GM21717 (cell line): Measurements from ENCODE around the gene CPXM2.

Experiments used
- ATAC-seq: cut with Tn5 transposase; IDR thresholded peaks from one replicate; pipeline ENCODE4 v1.9.1; 2021; ENCODE audit warnings: mild to moderate bottlenecking, moderate library complexity; ENCODE audit not compliant: unreplicated experiment

Gene CPXM2

DNA sequence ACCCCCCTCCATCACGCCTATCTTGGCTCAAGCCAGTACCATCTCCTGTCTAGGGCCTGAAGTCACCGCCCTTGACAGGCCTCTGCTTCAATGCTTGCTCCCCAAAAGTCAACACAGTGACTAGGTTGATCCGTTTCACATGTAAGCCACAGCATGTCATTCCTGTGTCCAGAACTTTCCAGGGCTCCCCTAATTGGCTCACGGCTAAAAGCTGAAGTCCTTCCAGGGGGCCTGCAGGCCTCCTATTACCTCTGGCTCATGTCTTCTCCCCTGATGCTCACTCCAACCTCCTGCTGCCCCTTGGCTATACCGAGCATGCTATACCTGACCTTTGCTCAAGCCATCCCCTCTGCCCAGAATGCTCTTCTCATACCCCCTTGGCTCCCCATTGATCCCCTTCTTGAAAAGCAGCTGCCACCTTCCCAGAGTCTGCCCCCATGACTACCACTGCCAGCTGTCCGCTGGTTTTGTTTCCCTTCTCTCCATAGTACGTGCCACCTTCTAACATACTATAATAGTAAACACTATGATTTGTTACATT is 39.1 kb downstream of the CPXM2 start:
- no peak for ATAC-seq

DNA sequence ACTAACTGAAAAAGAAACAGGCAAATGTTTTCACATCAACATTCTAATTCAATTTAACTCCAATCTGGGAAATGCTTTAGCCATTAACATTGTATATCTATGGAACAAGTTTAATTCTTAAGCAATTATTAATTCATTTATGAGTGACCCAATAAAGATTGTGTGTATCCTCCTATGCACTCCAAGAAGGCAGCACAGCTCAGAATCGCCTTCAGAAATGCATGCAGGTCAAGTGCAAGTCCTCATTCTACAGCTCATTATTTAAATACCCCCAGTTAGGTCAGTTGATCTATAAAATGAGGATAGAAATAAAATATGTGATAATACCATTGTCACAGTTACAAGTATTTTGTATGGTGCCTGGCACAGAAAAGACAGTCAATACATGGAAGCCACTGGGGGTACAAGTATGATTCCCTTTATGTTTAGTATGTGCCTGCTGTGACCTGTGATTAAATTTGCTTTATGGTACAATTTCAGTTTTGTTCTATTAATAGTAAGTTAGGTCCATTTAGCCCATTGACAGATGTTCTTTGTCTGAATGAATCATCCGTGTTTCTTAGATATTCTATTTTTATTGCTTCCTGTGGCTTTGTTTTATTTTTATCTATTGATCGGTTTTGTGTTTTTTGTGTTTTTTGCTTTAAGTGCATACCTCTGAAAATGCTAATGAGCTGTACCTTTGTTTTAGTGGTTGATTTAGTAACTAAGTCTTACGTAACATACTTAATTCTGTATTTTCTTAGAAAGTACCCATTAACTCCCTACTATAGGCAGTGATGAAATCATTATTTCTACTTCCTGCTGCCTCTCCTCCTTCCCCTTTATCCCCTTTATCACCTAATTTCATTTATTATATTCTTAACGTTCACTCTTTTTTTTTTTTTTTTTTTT is 42.8 kb downstream of the CPXM2 start:
- peak; percentile 70 for ATAC-seq

DNA sequence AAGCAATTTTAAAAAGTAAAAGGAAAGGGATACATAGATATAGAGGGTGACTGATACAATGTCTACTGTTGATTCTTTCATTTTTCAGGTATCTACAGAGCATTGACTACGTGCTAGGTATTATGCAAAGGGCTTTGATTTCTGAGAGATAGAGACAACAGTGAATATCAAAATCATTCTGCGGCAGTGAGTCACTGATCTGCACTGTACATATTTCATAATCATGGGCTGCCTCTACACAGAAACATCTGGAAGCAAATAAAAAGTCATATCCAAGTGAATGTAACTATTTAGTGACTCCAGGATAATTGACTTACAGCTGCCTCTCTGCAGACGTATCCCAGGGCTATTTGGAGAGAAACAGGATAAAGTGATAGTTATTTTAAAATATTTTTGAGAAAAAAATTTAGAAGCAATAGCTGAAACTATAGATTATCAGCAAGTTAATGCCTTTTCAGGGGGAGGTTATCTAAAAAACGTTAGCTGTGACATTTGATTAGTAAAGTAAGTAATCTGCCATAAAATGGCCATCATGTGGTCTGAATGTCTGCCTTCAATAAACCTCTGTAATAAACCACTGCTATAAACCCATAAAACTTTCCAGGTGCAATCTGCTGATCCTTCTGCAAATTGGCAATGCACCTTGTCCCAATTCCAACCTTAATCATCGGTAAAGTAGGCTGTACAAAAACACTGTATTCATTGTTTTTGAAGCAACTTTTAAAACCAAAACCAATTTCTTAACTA is 43.7 kb downstream of the CPXM2 start:
- ATAC-seq = no peak

DNA sequence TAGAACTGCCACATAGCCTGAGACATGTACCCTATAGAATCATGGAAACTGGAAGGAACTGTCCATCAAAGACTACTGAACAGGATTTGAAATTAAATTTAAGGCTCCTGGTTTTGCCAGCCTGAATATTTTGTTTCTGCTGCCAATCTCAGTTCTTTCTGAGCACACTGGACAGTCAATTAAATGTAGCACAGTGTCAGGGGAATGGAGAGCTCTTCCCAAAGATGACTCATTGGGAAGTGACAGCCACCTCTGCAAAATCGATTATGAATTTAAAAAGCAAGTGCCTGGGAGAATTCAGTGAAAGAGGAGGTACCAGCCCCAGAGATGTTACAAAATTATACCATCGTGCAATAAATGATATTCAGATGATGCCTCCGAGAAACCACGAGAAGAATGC is 47.8 kb downstream of the CPXM2 start:
- ATAC-seq = no peak

DNA sequence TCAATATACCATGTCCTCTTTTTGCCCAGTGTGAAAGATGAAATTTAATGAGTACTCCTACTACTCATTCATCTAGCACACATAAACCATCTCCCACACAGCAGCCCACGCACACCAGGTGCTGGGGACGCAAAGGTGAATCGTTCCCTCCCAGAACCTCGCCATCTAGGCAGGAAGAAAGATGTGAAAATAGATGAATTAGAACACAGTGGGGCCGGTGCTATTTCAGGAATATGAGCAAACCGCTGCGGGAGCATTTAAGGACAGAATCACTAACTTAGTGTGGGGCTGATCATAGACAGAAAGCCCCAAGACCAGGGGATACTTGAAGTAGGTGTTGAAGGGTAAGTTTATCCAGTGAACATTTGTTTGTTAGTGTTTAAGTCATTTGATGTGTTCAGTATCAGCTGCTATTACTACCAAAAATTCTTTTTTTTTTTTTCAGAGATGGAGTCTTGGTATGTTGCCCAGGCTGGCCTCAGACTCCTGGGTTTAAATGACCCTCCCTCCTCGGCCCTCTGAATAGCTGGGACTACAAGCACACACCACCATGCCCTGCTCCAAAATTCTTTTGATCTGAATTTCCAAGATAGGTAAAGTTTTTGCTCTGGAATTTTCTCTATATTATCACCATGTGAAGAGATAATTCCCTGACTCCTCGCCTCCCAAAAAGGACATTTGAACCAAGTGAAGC is 48.8 kb downstream of the CPXM2 start:
- no peak for ATAC-seq

DNA sequence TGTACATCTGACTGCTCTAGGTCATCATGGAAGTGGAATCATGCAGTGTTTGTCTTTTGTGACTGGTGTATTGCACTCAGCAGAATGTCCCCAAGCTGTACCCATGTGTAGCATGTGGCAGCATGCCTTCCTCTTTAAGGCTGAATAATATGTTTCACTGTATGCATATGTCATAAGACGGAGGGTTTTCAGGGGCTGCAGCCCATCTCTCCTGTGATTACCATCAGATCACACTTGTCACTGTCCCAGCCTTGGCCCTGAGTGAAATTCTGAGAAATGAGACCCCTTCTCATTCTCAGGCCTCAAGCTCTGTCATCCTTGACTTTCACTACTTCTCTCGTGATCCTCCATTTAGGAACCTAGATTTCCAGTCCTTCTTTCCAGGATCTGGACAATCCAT is 50.0 kb downstream of the CPXM2 start:
- ATAC-seq = no peak

DNA sequence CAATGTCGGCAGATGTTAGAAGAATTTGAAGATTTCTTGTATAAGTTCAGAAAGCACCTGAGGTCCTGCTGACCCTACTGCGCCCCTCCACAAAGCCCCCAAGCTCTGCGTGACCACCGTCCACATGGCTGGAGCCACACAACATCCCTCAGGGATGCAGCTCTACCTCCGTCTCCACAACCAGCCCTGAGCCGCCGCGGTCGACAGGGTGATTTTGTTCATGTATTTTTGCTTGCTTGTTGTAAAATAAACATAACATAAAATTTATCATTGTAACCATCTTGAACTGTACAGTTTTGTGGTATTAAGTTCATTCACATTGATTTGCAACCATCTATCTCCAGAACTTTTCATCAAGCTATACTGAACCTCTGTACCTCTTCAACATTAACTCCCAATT is 50.5 kb downstream of the CPXM2 start:
- no peak for ATAC-seq

DNA sequence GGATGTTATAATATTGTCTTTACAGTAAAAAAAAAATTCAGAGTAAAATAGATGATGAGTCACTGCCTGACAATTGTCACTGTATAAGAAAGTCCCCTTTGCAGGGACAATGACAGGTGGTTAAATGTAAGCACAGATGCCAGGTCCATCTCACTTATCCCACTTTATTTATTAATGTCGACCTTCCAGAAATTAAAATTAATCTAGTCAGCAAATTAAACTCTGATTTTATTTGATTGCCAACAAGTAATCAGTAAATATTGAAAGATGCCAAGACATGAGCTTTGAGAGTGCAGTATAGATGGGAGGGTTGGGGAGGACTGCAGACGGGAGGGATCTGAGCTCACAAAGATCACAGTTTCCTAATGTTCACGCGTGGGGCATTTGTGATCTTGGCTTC is 50.9 kb downstream of the CPXM2 start:
- no peak for ATAC-seq

DNA sequence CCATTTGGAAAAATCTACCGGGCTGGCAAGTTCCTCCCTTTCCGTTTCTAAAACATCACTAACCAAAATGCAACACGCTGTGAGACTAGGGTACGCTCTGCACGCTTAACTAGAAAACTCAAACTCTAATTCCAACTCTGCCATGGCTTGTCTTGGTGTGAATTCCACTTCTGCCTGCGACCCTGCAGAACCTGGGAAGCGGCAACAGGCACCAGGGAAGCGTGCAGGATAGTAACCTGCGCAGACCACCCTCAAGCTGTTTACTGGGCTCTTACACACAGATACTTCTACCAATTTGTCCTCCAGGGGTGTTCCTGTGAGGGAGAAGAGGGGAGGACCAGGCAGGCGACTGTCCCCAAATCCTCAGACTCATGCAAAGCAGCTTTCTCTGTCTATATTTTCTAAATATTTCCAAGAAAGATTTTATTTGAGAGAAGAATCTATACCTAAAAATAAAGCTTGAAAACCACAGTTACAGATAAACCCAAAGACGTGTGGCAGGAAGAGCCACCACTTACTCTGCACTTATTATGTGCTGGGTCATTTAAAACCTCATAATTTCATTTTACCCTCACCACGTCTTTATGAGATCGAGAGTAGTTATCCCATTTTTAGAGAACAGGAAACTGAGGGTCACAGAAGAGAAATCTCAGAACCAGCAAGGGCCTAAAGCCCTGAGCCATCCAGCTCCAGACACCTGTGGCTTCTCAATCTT is 52.9 kb downstream of the CPXM2 start:
- ATAC-seq = no peak

DNA sequence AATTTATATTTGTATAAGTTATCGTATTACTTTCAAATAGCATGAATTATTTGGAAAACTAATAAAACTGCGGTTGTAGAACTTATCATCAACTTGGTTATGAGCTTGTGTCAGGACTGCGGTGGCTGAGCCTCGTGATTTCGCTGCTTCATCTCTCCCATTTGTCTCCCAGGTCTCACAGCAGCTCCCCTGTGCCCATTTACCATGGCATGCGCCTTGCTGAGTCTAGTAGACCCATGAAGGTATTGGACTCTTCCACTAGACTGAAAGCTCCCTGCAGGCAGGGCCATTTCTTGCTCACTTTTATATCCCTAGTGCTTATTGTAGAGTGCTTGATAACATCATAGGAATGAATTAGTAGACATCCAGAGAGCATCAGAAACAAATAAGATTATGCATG is 53.9 kb downstream of the CPXM2 start:
- ATAC-seq = no peak

DNA sequence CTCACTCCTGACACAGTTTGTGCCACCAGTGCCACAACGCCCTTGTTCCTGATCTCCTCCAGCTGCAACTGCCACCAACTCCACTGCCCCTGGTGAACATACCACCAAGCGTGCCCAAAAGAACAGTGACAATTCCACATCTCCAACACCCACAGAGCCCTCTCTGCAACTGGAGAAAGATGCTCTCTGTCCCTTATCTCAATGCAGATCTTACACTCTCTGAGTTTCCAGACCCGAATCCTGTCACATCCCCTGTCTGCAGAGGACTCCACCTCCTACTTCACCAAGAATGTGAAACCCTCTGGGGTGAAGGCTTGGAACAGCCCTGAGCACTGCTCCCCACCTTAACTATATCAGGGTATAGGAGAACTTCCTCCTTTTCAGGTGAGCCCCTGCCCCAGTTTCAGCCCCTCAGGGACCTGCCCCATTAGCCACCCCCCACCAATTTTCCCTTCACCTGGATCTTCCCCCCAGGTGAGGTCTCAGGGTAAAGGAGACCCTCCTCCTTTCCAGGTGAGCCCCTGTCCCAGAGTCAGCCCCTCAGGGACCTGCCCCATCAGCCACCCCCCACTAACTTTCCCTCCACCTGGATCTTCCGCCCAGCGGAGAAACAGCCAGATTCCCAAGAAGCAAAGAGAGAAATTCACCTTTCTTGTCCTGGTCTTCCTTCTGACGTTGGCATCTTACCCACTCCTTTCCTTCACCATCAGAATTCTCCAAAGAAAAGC is 55.0 kb downstream of the CPXM2 start:
- ATAC-seq = no peak

DNA sequence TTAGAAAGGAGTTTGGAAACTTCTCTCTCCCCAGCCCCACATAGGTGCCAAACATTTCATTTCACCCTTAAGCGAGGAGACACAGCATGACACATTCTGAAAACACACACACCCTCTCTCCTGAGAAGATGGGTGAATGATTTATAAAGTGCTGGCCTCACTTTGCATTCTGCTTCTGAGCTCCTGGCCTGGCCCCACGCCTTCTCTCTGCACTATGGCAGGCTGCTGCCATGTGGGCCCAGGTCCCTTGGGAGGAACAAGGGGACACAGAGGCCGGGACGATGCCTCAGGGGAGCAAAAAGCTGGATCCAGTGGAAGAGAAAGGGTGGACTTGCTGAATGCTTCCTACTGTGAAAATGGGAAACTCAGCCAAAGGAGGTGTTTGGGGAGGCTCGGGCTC is 56.0 kb downstream of the CPXM2 start:
- ATAC-seq = peak; percentile 70

DNA sequence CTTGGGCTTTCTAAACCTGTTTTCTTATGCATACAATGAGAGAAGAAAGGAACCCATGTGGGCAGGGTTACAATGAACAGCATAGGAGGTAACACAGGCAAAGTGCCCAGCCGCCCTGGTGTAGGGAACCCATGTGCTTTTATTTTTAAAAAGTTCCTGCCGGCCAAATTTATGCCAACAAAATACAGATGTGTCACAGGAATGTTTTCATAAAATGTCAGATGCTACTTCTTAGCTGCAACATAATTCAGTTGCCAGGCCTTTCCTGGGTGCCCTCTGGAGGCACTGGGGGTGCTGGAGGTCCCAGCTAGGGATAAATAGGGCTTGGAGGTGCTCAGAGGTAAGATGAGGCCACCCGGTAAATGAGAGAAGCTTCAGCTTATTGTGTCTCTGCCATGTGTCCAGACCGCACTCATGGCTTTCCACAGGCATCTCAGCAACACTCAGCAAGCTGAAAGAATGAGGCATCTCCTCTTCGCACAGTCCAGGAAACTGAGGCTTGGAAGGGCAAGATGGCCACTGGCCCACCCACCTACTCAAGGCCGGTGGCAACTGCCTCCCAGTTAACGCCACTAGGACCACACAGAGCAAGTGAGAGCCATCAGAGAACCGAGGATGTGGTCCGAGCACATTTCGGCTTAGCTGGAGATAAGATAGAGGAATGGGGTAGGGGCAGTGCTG is 58.3 kb downstream of the CPXM2 start:
- no peak for ATAC-seq

DNA sequence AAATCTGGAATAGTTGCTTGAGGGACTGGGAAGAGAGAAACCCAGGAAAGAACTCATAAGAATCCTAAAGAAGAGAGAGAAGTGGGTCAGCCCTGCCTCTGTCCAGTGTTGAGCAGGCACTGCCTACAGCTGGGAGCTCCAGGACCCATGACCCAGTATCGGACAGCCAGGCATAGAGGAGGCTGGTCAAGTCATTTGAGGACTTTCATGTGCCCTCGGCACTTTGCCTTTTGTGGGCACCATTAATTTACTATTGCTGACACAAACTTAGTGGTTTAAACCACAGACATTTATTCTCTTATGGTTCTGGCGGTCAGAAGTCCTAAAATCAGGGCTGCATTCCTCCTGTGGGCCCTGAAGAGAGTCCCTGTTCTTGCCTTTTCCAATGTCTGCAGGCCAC is 60.3 kb downstream of the CPXM2 start:
- no peak for ATAC-seq

DNA sequence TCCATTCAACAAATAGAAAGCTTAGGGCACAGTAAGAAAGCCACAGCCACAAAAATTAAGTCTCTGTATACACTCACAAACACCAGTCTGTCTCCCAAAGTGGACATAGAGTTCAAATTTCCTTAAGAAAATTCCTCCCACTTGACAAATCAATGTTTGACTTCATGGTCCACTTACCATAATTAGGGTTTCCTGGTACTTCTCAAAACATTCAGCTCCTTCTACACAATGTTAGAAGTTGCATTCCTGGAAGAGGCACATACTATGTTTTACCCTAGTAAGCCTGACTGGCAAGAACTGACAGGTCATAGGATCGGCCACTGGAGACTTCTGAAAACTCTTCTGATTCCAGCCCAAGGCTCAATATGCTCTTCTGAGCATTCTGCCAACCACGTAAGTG is 70.5 kb downstream of the CPXM2 start:
- ATAC-seq = no peak

DNA sequence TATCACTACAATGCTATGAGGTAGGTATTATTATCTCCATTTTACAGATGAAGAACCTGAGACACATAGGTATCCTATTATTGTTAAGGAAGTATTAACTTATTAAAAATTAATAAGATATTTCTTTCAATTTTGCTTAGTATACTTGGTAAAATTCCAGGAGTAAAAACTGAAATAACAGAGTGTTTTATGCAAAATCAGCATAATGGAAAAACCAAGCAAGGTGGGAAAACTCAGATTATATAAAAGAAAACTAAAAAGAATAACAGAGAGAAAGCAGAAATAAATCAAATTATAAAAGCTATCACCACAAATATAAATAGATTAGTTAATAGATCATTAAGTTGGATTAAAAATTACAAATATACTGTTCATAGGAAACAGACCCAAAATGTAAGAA is 82.0 kb downstream of the CPXM2 start:
- no peak for ATAC-seq

DNA sequence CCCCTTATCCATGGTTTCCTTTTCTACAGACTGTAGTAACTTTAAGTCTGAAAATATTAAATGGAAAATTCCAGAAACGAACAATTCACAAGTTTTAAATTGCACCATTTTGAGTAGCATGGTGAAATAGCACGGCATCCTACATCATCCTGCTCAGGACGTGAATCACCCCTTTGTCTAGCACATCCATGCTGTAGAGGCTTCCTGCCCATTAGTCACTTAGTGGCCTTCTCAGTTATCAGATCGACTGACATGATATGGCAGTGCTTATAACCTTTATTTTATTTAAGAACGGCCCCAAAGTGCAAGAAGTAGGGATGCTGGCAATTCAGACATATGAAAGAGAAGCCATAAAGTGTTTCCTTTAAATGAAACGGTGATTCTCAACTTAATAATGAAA is 82.7 kb downstream of the CPXM2 start:
- no peak for ATAC-seq

DNA sequence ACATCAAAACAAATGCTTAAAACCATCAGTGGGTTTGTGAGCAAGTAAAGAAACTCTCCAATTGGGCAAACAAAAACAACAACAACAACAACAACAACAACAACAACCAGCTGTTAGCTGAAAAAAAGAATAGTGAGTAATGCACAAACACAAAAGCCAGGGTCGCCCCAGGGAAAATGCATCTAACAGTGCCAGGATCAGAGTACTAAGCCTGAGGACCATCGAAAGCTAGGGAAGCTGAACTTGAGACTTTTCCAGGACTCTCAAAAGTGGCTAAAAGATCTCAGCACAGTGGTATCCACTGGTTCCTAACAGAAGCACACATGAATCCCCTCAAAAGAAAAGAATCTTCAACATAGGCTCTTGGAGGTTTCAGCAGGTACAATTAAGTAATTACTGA is 83.3 kb downstream of the CPXM2 start:
- no peak for ATAC-seq

DNA sequence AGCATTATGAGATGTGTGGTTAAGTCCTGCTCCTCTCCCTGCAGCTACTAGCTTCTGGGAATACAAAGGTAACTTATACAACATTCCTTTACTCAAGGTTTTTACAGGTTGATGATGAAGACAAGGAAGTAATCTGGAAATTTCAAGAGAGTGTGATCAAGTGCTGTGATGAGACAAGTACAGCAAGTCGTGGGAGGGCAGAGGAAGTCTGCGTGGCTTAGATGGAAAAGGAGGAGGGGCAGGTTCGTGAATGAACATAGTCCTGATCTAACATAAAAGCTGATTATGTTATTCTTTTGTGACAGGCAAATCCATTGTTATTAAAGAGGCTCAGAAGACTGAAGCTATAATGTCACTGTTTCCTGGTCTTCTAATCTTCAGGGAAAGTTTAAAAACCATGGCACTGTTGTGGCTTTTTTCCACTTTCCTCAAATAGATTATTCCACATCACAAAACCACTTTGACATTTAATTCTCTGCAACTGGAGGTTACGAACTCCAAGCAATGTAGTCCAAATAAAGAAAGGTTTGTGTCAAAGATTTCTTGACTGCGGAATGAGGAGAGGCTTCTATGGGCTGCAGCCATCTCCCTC is 84.1 kb downstream of the CPXM2 start:
- no peak for ATAC-seq
